AG09309 (cell line): ENCODE data around the gene PCDHGB3.
"Not testable (repeated sequence)": the region's sequence is repeated elsewhere in the genome, so short reads cannot be mapped to it uniquely, and the experiment has no call there.

Source experiments
- DNase-seq: peaks from one replicate; pipeline ENCODE4 v3.0.0-alpha.2; 2010; ENCODE audit warnings: low read depth
- H3K4me3 ChIP-seq: 2 replicates; pipeline ENCODE4 v1.5.1; 2011; ENCODE audit warnings: mild to moderate bottlenecking, low read depth, low read length, moderate library complexity; ENCODE audit not compliant: control insufficient read depth
- CTCF ChIP-seq: IDR thresholded peaks from 2 replicates; pipeline ENCODE4 v1.5.1; 2011; ENCODE audit warnings: mild to moderate bottlenecking, low read depth, low read length, inconsistent platforms; ENCODE audit not compliant: insufficient read depth, control insufficient read depth; ENCODE audit errors: missing control alignments

Gene PCDHGB3

GRCh38 chr5:141383345-141383744, 13.3 kb downstream of the PCDHGB3 start:
- TF ChIP-seq CTCF = no peak
- no peak for DNase-seq
- peak overlapping the region; percentile 65 for H3K4me3 ChIP-seq

- DNase-seq = no peak
- H3K4me3 ChIP-seq = no peak overlapping the region
- TF ChIP-seq CTCF = no peak
These were observed 14.6 kb downstream of the PCDHGB3 start for GRCh38 chr5:141384471-141385267.

- peak; percentile 60 for TF ChIP-seq CTCF
- not testable (repeated sequence) for DNase-seq
- H3K4me3 ChIP-seq = peak within 1 kb of the TSS; percentile 29
These were observed 17.7 kb downstream of the PCDHGB3 start, which contains the start of gene PCDHGB4 for GRCh38 chr5:141387557-141388311. TSS of gene PCDHGB4 (plus strand) at chr5:141387698. CDS start at chr5:141387885, 187 bp downstream.

GRCh38 chr5:141388661-141389060, 18.6 kb downstream of the PCDHGB3 start:
- no peak for TF ChIP-seq CTCF
- no peak for DNase-seq
- no peak overlapping the region for H3K4me3 ChIP-seq

GRCh38 chr5:141389153-141390042, 19.4 kb downstream of the PCDHGB3 start:
- TF ChIP-seq CTCF = no peak
- no peak overlapping the region for H3K4me3 ChIP-seq
- no peak for DNase-seq

- peak within 1 kb of the TSS; percentile 43 for H3K4me3 ChIP-seq
- TF ChIP-seq CTCF = peak; percentile 44
- DNase-seq = no peak
These were observed 22.6 kb downstream of the PCDHGB3 start, which contains the start of gene PCDHGA8 for GRCh38 chr5:141392429-141393198. TSS of gene PCDHGA8 (plus strand) at chr5:141392633. CDS start at chr5:141392814, 181 bp downstream.
